EL (cell line): ENCODE data around the gene HIGD2A.

Experiments used
- DNase-seq: peaks from one replicate; pipeline ENCODE4 v3.0.0-alpha.2; 2016

The HIGD2A gene

GRCh38 chr5:176369934-176370711 lies 18.4 kb upstream of the HIGD2A start:
- DNase-seq, result no peak

DNA sequence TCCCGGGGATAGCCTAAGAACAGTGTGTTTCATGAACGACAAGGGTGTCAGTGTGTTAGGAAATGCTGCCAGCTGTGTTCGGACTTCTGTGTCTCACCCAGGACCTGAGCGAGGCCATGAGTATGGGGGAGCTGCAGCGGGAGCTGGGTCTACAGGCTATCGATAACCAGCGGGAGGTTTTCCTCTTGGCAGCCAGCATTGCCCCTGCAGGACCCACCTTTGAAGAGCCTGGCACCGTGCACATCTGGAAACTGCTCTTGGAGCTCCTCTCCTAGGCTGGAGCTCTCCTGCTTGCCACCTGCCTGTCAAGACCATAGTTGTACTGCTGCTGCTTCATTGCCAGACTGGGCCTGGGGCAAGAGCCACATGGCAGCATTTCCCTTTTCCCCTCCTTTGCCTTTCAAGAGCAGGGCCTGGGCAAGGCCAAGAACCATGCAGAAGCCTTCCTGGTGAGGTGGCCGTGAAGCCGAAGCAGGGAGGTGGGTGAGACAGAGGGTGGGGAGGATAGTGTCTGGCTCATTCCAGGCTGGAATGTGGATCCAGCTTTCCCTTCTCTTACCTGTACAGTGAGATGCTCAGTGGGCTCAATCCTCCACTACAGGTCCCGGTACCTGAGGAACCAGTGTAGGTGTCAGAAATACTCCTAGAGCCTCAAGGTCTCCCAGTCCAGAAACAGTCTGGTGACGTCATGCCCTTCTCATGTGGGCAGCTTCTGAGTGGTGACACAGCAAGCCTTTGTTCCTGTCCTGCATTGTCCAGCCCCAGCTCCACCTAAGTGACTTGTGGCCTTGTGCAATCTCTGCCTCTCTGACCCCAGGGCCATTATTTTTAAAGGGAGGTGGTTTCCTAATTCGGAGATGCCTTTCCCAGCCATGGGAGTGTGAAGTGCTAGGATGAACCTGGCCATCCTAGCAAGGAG lies 16.7 kb upstream of the HIGD2A start:
- DNase-seq, result no peak

DNA sequence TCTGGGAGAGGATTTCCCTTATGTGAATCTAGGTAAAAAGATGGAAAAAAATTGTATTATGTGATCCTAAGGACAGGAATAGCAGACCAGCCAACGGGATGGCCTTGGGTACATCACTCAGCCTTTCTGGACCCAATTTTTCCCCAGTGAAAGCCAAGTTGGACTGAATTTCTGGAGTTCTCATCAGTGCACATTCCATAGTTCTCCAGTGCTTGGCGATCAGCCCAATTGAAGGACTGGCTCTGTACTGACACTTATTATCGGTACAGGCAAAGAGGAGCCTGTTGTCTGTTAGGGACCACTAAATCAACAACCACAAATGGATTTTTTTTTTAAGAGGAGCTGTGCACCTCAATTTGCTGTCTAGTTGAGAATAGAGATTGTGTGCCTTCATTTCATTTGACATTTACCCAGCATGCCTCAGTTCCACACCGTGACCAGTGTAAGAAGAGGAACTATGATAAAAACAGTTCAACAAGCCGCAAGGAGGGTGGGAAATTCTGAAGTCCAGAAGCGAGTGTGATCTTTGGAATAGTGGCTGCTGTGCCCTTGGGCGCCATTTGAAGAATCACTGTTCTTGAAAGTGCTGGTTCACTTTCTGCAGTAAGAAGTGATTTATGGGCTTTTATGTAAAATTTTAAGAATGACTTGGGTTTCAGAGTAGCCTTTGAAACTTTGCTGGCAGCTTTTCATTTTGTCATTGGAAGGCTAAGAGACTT lies 15.3 kb upstream of the HIGD2A start:
- DNase-seq, result no peak

- no peak for DNase-seq
These were observed 8.7 kb upstream of the HIGD2A start for GRCh38 chr5:176379881-176380280.

- no peak for DNase-seq
These were observed 7.1 kb upstream of the HIGD2A start for GRCh38 chr5:176381423-176381822.

DNA sequence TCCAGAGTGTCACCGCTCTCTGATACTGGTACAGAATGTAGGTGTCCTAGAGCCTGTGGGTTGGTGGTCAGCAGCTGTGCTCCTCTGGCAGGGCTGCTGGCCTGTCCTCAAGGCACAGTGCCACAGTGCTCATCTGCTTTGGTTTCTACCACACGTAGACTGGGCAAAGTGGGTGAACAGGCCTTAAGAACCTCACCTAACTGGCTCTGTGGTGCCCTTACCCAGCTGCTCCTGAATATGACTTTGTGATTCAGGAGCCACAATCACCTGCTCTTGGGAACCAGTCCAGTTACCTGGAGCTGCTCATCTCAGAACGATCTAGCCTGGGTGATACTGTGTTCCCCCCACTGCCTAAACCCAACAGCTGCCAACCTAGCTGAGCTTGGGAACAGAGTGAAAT lies 6.6 kb upstream of the HIGD2A start:
- no peak for DNase-seq

DNA sequence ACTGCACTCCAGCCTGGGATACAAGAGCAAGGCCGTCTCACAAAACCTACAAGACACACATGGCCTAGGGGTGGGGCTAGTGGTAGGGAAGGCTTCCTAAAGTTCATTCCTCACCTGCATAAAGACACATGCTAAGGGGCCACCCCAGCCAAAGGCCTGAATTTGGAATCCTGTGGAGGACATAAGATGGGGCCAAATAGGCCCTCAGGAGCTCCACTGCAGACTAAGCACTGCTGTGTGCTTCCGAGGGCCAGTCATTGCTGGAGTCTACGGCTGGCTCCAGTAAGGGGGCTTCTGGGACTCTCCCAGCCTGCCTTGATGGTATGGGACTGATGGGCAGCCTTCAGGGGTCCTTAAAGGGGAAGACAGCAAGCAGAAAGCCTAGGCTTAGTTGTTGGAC lies 5.8 kb upstream of the HIGD2A start:
- no peak for DNase-seq

- DNase-seq, result no peak
These were observed 5.2 kb upstream of the HIGD2A start for GRCh38 chr5:176383248-176383905.

- no peak for DNase-seq
These were observed 4.6 kb upstream of the HIGD2A start for GRCh38 chr5:176383961-176384360.

DNA sequence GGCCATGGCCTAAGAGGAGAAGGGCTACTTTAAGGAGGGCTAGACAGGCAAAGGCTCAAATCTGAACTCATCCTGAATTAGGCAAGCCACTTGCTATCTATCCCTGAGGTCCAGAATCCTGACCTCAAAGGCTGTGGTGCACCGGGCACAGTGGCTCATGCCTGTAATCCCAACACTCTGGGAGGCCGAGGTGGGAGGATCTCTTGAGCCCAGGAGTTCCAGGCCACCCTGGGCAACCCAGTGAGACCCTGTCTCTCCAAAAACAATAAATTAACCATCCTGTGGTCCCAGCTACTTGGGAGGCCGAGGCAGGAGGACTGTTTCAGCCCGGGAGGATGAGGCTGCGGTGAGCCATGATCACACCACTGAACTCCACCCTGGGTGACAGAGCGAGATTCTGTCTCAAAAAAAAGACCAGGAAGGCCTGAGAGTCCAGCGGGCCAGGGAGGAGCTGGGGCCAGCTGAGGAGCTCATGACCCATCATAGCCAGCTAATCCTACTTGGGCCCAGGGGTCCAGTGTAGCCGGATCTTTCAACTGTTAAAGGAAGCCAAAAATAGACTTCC lies 4.1 kb upstream of the HIGD2A start:
- DNase-seq, result no peak

- DNase-seq, result no peak
These were observed 3.6 kb upstream of the HIGD2A start for GRCh38 chr5:176384991-176385390.

GRCh38 chr5:176386491-176386890 lies 2.1 kb upstream of the HIGD2A start:
- DNase-seq, result no peak

GRCh38 chr5:176387384-176387925 lies 1.1 kb upstream of the HIGD2A start:
- DNase-seq, result no peak

DNA sequence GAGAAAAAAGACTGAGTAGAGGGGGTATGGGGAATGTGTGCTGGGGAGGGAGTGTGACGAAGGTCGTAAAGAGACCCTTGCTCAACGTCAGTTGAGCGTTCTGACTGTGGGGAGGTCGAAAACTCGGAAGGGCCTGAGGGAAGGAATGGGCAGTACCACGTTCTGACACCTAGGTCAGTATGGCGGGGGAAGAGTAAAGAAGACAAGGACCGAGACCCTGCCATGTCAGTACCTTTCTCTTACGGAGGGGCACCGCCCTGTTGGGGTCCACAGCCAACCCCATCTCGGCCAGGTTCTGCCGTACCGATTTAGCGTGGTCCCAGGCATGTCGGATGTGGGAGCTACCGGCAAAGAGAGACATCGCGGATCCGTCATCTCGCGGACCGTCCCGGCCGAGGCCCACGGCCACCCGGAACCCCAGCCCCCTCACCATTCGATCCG lies 528 bp upstream of the HIGD2A start:
- peak; percentile 30 for DNase-seq

DNA sequence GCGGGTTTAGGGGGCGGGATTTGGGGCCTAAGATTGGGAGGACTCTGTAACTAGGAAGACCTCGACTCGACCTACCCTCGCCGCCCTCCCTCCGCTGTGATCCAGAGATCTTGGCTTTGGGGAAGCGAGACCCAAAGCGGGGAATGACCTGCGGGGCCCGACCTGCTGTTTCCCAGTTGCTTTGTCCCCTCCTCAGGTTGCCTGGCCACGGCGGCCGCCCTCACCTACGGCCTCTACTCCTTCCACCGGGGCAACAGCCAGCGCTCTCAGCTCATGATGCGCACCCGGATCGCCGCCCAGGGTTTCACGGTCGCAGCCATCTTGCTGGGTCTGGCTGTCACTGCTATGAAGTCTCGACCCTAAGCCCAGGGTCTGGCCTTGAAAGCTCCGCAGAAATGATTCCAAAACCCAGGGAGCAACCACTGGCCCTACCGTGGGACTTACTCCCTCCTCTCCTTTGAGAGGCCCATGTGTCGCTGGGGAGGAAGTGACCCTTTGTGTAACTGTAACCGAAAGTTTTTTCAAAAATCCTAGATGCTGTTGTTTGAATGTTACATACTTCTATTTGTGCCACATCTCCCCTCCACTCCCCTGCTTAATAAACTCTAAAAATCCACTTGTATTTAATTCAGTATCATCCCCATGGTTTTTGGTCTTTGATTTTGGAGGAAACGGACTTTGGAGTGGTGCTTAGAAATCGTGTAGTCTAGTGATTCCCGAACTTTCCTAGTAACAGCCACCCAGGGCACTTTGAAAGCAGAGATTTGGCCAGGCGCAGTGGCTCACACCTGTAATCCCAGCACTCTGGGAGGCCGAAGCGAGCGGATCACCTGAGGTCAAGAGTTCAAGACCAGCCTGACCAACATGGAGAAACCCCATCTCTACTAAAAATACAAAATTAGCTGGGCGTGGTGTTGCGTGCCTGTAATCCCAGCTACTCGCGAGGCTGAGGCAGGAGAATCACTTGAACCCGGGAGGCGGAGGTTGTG lies 878 bp downstream of the HIGD2A start:
- DNase-seq, result no peak

- no peak for DNase-seq
These were observed 2.9 kb downstream of the HIGD2A start for GRCh38 chr5:176391479-176391878.

DNA sequence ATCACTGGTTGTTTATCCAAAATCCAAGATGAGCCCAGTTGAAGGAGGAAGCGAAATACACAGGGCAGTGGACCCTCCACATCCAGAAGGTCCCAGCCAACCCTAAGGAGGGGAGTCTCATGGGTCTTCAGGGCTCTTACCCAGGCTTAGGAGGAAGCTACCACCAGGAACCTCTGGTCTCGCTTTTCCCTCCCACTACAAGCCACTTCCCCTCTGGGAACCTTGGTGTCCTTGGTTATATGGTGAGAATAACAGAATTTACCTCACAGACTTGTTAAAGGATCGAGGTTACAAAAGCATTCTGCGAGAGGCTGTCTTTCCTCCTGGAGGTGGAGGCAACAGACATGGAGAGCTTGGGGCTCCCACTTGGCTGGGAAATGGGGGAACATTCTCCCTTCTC lies 3.4 kb downstream of the HIGD2A start:
- no peak for DNase-seq

DNA sequence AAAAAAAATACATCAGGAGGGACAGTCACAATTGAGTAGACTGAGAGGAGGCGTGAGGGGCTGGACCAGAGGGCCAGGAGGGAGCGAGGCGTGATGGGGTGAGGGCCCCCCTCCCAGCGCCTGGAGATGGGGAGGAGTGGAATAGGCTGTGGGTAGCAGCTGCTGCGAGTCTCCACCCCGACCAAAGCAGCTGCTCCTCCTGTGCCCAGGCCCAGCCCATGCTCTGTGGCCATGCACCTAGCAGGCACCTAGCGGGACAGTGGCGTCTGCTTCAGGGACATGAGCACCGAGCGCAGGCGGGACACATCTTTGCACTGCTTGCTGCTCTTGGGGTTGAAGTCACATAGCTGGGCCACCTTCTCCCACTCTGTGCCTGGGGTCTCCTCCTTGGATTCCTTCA lies 4.0 kb downstream of the HIGD2A start:
- DNase-seq, result no peak

DNA sequence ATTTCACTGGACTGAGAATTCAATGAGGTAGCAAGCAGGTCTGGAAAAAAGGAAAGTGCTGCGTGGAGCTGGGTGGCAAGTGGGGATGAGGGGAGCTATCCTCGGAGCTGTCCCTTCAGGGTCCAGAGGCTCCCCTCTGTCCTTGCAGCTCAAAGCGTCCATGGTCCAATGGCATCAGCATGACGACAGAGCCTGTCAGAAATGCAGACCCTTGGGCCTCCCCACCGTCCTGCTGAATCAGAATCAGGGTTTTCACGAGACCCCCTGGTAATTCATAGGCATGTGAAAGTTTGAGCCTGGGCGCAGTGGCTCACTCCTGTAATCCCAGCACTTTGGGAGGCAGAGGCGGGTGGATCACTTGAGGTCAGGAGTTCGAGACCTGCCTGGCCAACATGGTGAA lies 5.5 kb downstream of the HIGD2A start:
- DNase-seq, result no peak

GRCh38 chr5:176394881-176395675 lies 6.5 kb downstream of the HIGD2A start:
- DNase-seq, result no peak
